Fibroblast of lung (primary cell): ENCODE results near the gene NSMCE4A.
"Not testable (repeated sequence)": the region's sequence is repeated elsewhere in the genome, so short reads cannot be mapped to it uniquely, and the experiment has no call there.

Experiments used
- EZH2 ChIP-seq: IDR thresholded peaks from 2 replicates; pipeline ENCODE4 v1.5.1; 2012; ENCODE audit warnings: low read length, control low read depth, mild to moderate bottlenecking; ENCODE audit errors: missing control alignments
- TF ChIP-seq, protein P1 (sequence below), 2 donors: IDR thresholded peaks in 1 of 2; conservative IDR thresholded peaks in 1 of 2; 1 replicate in 1 of 2; 2 replicates in 1 of 2; pipeline ENCODE4 v1.5.1; 2011 to 2012; ENCODE audit warnings: low read length in 2 of 2, control low read depth in 1 of 2, inconsistent platforms in 1 of 2, low read depth in 1 of 2, mild to moderate bottlenecking in 1 of 2

GRCh38 chr10:121918800-121919199 lies 56.2 kb downstream of the NSMCE4A start:
- TF ChIP-seq, protein P1, sequence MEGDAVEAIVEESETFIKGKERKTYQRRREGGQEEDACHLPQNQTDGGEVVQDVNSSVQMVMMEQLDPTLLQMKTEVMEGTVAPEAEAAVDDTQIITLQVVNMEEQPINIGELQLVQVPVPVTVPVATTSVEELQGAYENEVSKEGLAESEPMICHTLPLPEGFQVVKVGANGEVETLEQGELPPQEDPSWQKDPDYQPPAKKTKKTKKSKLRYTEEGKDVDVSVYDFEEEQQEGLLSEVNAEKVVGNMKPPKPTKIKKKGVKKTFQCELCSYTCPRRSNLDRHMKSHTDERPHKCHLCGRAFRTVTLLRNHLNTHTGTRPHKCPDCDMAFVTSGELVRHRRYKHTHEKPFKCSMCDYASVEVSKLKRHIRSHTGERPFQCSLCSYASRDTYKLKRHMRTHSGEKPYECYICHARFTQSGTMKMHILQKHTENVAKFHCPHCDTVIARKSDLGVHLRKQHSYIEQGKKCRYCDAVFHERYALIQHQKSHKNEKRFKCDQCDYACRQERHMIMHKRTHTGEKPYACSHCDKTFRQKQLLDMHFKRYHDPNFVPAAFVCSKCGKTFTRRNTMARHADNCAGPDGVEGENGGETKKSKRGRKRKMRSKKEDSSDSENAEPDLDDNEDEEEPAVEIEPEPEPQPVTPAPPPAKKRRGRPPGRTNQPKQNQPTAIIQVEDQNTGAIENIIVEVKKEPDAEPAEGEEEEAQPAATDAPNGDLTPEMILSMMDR (conservative IDR thresholded peaks at IDR 0.05 in 1 of 2, IDR thresholded peaks at IDR 0.05 in 1 of 2; ENCODE audit: low read depth in 1 of 2, low read length in 2 of 2), result not testable (repeated sequence)
- TF ChIP-seq EZH2, result not testable (repeated sequence)
